ENCODE data around the gene ANKH. TPM values are rescaled to one million over a fixed set of nuclear protein-coding genes. Genes with fewer than 3 reads are reported as not detected.

The ANKH gene
- total and polyA plus RNA-seq, 10 of the 15 experiments (the other 5 are each of a cell fraction or from before 2014, with no cell fraction given), result 2.1 to 43.9 (median 14.4) TPM

GRCh38 chr5:14664270-14665100 is 207.1 kb downstream of the ANKH start, which contains the start of gene OTULIN:
Gene OTULIN (plus strand): TSS chr5:14664718. CDS start chr5:14664826, 108 bp downstream.
- ChIA-PET SMC1A (ENCODE audit: uncharacterized antibody, unreplicated experiment) (interaction anchor here (0.8 kb wide), 1 partner anchor 13 kb away, joined by 3 read pairs; no protein-coding TSS in a partner anchor), CTCF (no interaction called here), RAD21 (ENCODE audit: unreplicated experiment) (no interaction called here), POLR2A (interaction anchor here (1.1 kb wide), 1 partner anchor 10 kb away, joined by 3 read pairs; no protein-coding TSS in a partner anchor)
- H3K4me1 ChIP-seq (ENCODE audit: control insufficient read depth, insufficient read depth, low read length), result peaks cover 3% of the 10 kb centered on the region
- H4K20me1 ChIP-seq (ENCODE audit: control insufficient read depth, insufficient read depth), result no peaks in the 10 kb centered on the region
- intact Hi-C loops (cut with micrococcal nuclease; ENCODE audit: unreplicated experiment), result loop anchor here (5.0 kb wide), 2 partner anchors 412 to 517 kb away; no protein-coding TSS in a partner anchor
- peaks cover 75% of the 10 kb centered on the region for H3K79me2 ChIP-seq (ENCODE audit: control insufficient read depth, insufficient read depth, low read length)
- peak; percentile 49 for FAIRE-seq
- no peaks in the 10 kb centered on the region; the same call in 1 of the 3 replicates for H3K9me3 ChIP-seq (replicated peaks; ENCODE audit: control insufficient read depth, insufficient read depth, low read length)
- WGBS (ENCODE audit: insufficient coverage, insufficient replicate concordance, low lambda C conversion rate, missing lambda C conversion rate), result under 1% methylated on average over 69 of the region's 115 CpGs
- H3K27me3 ChIP-seq (replicated peaks in 1 of 2; ENCODE audit: control insufficient read depth in 2 of 2, insufficient read depth in 2 of 2, low read length in 1 of 2), result no peaks in the 10 kb centered on the region
- in situ Hi-C loops (cut with MboI), result loop anchor here (25.0 kb wide), 1 partner anchor 502 kb away; no protein-coding TSS in a partner anchor
- peak within 1 kb of the TSS; percentile 94 for H3K4me2 ChIP-seq (ENCODE audit: control insufficient read depth, insufficient read depth)
- peak; percentile 74 for ATAC-seq
- peak within 1 kb of the TSS; percentile 84 for H3K4me3 ChIP-seq
- peak; percentile 80 for DNase-seq (ENCODE audit: low read depth, low spot score)
- peak within 1 kb of the TSS; percentile 83 for H2AFZ ChIP-seq (ENCODE audit: control insufficient read depth, low read depth, low read length)
- peak within 1 kb of the TSS; percentile 94 for H3K9ac ChIP-seq (ENCODE audit: control insufficient read depth, insufficient read depth, low read length)
- H3K27ac ChIP-seq (ENCODE audit: control insufficient read depth, insufficient read depth), result peak within 1 kb of the TSS; percentile 90
- H3K36me3 ChIP-seq (ENCODE audit: control insufficient read depth in 2 of 2, insufficient read depth in 2 of 2, low read length in 1 of 2), result 0 out of 4 replicates have a peak, but pooled peaks cover 0 to 5% of the 10 kb centered on the region in 2 experiments
- BruUV-seq (replicated peaks), result no TSS peak
- TF ChIP-seq CHD1 (IDR thresholded peaks at IDR 0.05; ENCODE audit: low read depth, low read length), result no peak
- TF ChIP-seq MTA2 (IDR thresholded peaks at IDR 0.05; ENCODE audit: low read depth), result peak; percentile 33; the same call in 1 of the 2 replicates
- peak; percentile 61; the same call in 1 of the 2 replicates for TF ChIP-seq POLR2AphosphoS2 (IDR thresholded peaks at IDR 0.05; ENCODE audit: low read depth, low read length)
- peak in 1 of 2 experiments; percentile 62; a peak in 1 of 3 replicates for TF ChIP-seq EGR1 (IDR thresholded peaks at IDR 0.05; ENCODE audit: borderline replicate concordance in 1 of 2, low read depth in 2 of 2, low read length in 2 of 2)
- TF ChIP-seq BCL11A (IDR thresholded peaks at IDR 0.05; ENCODE audit: low read depth, low read length), result no peak
- TF ChIP-seq SIX5 (IDR thresholded peaks at IDR 0.05; ENCODE audit: low read depth, low read length, severe bottlenecking), result no peak
- TF ChIP-seq SPI1 (IDR thresholded peaks at IDR 0.05; ENCODE audit: borderline replicate concordance, insufficient read depth, low read depth, low read length), result peak; percentile 41; the same call in 1 of the 2 replicates
- TF ChIP-seq, protein P1, sequence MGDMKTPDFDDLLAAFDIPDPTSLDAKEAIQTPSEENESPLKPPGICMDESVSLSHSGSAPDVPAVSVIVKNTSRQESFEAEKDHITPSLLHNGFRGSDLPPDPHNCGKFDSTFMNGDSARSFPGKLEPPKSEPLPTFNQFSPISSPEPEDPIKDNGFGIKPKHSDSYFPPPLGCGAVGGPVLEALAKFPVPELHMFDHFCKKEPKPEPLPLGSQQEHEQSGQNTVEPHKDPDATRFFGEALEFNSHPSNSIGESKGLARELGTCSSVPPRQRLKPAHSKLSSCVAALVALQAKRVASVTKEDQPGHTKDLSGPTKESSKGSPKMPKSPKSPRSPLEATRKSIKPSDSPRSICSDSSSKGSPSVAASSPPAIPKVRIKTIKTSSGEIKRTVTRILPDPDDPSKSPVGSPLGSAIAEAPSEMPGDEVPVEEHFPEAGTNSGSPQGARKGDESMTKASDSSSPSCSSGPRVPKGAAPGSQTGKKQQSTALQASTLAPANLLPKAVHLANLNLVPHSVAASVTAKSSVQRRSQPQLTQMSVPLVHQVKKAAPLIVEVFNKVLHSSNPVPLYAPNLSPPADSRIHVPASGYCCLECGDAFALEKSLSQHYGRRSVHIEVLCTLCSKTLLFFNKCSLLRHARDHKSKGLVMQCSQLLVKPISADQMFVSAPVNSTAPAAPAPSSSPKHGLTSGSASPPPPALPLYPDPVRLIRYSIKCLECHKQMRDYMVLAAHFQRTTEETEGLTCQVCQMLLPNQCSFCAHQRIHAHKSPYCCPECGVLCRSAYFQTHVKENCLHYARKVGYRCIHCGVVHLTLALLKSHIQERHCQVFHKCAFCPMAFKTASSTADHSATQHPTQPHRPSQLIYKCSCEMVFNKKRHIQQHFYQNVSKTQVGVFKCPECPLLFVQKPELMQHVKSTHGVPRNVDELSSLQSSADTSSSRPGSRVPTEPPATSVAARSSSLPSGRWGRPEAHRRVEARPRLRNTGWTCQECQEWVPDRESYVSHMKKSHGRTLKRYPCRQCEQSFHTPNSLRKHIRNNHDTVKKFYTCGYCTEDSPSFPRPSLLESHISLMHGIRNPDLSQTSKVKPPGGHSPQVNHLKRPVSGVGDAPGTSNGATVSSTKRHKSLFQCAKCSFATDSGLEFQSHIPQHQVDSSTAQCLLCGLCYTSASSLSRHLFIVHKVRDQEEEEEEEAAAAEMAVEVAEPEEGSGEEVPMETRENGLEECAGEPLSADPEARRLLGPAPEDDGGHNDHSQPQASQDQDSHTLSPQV (IDR thresholded peaks at IDR 0.05), result no peak
- peak; percentile 93 for TF ChIP-seq PML (IDR thresholded peaks at IDR 0.05; ENCODE audit: low read length)
- TF ChIP-seq NR2F1 (conservative IDR thresholded peaks at IDR 0.05), result peak; percentile 98
- no peak for TF ChIP-seq SUZ12 (IDR thresholded peaks at IDR 0.05; ENCODE audit: unreplicated experiment)
- TF ChIP-seq BRCA1 (IDR thresholded peaks at IDR 0.05; ENCODE audit: low read depth, low read length), result no peak
- TF ChIP-seq TAF1 (IDR thresholded peaks at IDR 0.05; ENCODE audit: borderline replicate concordance, low read depth, low read length), result peak; percentile 69; the same call in 1 of the 2 replicates
- TF ChIP-seq, protein P2, sequence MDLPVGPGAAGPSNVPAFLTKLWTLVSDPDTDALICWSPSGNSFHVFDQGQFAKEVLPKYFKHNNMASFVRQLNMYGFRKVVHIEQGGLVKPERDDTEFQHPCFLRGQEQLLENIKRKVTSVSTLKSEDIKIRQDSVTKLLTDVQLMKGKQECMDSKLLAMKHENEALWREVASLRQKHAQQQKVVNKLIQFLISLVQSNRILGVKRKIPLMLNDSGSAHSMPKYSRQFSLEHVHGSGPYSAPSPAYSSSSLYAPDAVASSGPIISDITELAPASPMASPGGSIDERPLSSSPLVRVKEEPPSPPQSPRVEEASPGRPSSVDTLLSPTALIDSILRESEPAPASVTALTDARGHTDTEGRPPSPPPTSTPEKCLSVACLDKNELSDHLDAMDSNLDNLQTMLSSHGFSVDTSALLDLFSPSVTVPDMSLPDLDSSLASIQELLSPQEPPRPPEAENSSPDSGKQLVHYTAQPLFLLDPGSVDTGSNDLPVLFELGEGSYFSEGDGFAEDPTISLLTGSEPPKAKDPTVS (IDR thresholded peaks at IDR 0.05; ENCODE audit: low read depth, low read length), result no peak
- 0 out of 2 replicates have a peak, but pooled peaks have one; percentile 4 for TF ChIP-seq PAX5 (IDR thresholded peaks at IDR 0.05; ENCODE audit: borderline replicate concordance, low read depth, low read length)
- peak; percentile 86 for TF ChIP-seq HDGF (IDR thresholded peaks at IDR 0.05)
- peak; percentile 50 for TF ChIP-seq SP1 (IDR thresholded peaks at IDR 0.05; ENCODE audit: low read depth, low read length)
- peak; percentile 86 to 87 for TF ChIP-seq IKZF2 (IDR thresholded peaks at IDR 0.05)

Data from GM12878 (cell line).